Activated T-helper 2 cell treated with anti-CD3 and anti-CD28 coated beads, Interferon-gamma antibody, Interleukin-2, Interleukin-4, amounts not matched to agents 10 μg/mL and 5 μg/mL and 100 μg/mL, durations not matched to agents 14 hours and 24 hours and 36 hours (primary cell): Measurements from ENCODE around the gene HOXD13. TPM values are rescaled to one million over a fixed set of nuclear protein-coding genes. Genes with fewer than 3 reads are reported as not detected.

Experiments used
- DNase-seq: peaks from one replicate; pipeline ENCODE4 v3.0.0; 2021; ENCODE audit warnings: low spot score
- H3K27ac Mint-ChIP-seq: one replicate; pipeline ENCODE4 v1.8.0; 2021; ENCODE audit warnings: mixed read lengths
- H3K27me3 Mint-ChIP-seq: one replicate; pipeline ENCODE4 v1.8.0; 2021; ENCODE audit warnings: low read depth, mixed read lengths
- H3K36me3 Mint-ChIP-seq: one replicate; pipeline ENCODE4 v1.8.0; 2021; ENCODE audit warnings: low read depth, mixed read lengths
- H3K4me1 Mint-ChIP-seq: one replicate; pipeline ENCODE4 v1.8.0; 2021; ENCODE audit warnings: low read depth, mixed read lengths
- H3K4me3 Mint-ChIP-seq: one replicate; pipeline ENCODE4 v1.8.0; 2021; ENCODE audit warnings: low read depth, mild to moderate bottlenecking, moderate library complexity, mixed read lengths
- H3K9me3 Mint-ChIP-seq: one replicate; pipeline ENCODE4 v1.8.0; 2021; ENCODE audit warnings: mixed read lengths
- intact Hi-C: fragments of 100-400 bp; cut with micrococcal nuclease; formaldehyde crosslinking; loops from one replicate; pipeline ENCODE4 v1.15.1; 2023
- total RNA-seq: library from RNA; stranded (reverse); gene quantifications from 2 replicates; pipeline ENCODE4 v1.2.3, GENCODE V29; 2022

HOXD13 gene
- not detected in 2 replicates for total RNA-seq

DNA sequence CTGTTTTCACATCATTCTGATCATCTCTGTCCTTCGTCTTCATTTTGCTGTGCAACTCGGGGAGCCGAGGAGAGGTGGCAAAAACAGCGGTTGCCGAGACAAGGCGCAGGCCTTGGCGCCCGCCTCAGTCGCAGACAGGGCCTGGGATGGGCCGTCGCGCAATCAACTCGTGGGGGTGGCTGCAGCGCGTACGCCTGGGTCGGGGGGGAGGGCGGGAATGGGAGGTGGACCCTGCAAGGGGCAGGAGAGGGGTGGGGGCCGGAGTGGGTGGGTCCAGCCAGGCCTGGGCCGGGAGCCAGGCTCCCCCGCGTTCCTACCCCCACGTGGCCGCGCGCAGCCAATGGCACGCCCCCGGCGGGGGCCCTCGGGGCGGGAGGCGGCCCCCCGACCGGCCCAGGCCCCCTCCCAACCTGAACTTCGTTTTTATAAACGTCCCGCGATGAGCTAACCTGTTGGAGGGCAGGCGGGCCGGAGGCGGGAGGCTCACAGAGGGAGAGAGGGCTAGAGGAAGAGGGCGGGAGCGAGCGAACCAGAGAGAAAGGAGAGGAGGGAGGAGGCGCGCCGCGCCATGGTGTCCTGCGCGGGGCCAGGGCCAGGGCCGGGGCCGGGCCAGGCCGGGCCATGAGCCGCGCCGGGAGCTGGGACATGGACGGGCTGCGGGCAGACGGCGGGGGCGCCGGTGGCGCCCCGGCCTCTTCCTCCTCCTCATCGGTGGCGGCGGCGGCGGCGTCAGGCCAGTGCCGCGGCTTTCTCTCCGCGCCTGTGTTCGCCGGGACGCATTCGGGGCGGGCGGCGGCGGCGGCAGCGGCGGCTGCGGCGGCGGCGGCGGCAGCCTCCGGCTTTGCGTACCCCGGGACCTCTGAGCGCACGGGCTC is at the start of gene HOXD13:
HOXD13 (plus strand) TSS at position 452 of the 875 bp plus-strand sequence; CDS start at position 622, 170 bp downstream.
- no peaks in the 10 kb centered on the region for H3K9me3 Mint-ChIP-seq
- H3K4me3 Mint-ChIP-seq: no peak within 1 kb of the TSS
- intact Hi-C loops: no loop called here
- peaks cover 19% of the 10 kb centered on the region for H3K4me1 Mint-ChIP-seq
- no peak within 1 kb of the TSS for H3K27ac Mint-ChIP-seq
- no peak for DNase-seq
- peaks cover 89% of the 10 kb centered on the region for H3K27me3 Mint-ChIP-seq
- no peaks in the 10 kb centered on the region for H3K36me3 Mint-ChIP-seq

DNA sequence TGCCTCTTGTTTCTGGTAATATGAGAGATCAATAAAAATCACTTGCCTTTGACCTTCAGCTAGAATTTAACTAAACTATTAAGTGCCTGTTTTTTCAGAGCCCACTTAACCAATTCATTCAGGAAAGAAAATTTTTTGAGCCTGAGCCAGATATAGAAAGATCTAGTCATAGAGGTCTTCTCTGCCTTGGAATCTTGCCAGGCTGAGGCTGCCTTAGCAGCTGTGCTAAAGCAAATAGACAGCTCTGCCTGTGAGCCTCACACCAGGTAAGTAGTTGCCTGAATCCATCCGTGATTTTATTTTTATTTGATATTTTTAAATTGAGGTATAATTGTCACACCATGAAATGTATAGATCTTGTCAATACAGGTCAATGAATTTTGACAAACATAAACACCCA is 36.1 kb upstream of the HOXD13 start:
- H3K4me3 Mint-ChIP-seq: no peak overlapping the region
- H3K36me3 Mint-ChIP-seq: no peaks in the 10 kb centered on the region
- H3K4me1 Mint-ChIP-seq: no peaks in the 10 kb centered on the region
- H3K9me3 Mint-ChIP-seq: no peaks in the 10 kb centered on the region
- DNase-seq: no peak
- peaks cover 42% of the 10 kb centered on the region for H3K27me3 Mint-ChIP-seq
- intact Hi-C loops: no loop called here
- no peak overlapping the region for H3K27ac Mint-ChIP-seq

DNA sequence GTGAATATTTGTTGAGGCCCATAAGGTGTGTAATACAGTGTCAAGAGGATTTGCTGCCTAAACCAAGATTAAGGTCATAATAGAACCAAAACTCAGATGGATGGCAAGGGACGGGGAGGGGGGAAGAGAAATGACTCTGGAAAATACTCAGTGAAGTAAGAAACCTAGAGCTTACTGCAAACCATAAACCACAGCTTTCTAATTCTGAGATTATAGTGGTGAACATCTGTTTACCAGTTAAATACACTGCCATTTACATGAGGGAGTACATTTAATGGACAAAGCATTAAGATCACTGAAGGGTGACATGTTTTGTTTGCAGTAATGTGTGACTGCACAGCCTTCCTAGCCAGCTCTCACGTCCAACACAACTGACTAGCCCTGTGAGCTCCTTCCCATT is 28.6 kb upstream of the HOXD13 start:
- H3K27ac Mint-ChIP-seq: no peak overlapping the region

DNA sequence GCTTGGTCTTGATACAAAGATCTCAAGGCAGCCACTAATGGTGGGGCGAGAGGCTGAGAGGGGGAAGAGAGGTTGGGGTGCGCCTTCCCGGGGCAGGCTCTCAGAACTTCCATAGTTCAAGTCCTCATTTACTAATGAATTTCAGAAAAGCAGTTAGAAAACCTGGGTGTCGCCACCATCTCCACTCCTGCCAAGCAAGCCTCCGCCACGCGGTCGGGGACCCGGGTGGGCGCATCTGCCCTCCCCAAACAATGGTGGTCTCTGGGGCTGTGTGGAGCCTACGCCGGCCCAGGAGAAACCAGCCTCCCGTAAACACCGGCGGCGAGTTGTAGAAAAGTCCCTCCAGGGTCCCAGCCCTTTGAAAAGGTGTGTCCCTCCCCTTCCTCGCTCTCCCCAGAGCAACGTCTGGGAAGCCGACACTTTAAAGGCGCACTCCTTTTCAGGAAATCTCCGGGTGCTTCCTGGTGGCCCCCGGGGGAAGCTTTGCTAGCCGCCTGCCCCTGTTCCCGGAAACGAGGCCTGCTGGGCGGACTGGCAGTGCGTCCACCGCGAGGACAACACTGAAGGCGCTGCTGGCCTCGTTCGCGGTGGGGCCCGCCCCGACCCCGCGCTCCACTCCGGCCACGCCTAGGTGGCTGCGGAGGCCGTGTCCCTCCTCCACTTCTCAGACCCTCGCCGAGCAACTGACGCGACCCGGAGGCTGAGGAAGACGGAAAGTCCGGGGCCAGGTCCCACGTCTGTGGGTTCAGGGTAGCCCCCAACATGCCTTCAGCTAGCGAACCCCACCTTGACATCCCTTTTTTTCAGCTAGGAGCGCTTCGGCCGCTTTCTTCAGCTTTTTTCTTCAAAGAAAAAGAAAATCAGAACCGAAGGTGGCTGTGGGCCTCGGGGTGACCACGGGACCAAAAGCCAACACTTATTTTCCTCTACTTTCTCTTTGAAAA is 25.6 kb upstream of the HOXD13 start:
- DNase-seq: no peak
- peaks cover 86% of the 10 kb centered on the region for H3K27me3 Mint-ChIP-seq
- H3K27ac Mint-ChIP-seq: no peak overlapping the region
- H3K4me1 Mint-ChIP-seq: peaks cover 8% of the 10 kb centered on the region
- H3K4me3 Mint-ChIP-seq: no peak overlapping the region
- H3K36me3 Mint-ChIP-seq: no peaks in the 10 kb centered on the region
- intact Hi-C loops: no loop called here
- no peaks in the 10 kb centered on the region for H3K9me3 Mint-ChIP-seq

More for the DNA sequence above, 28.6 kb upstream of the HOXD13 start:
- H3K36me3 Mint-ChIP-seq: no peaks in the 10 kb centered on the region
- H3K27me3 Mint-ChIP-seq: peaks cover 76% of the 10 kb centered on the region
- no peak overlapping the region for H3K4me3 Mint-ChIP-seq
- DNase-seq: no peak
- H3K4me1 Mint-ChIP-seq: peaks cover 8% of the 10 kb centered on the region
- H3K9me3 Mint-ChIP-seq: no peaks in the 10 kb centered on the region
- intact Hi-C loops: no loop called here

DNA sequence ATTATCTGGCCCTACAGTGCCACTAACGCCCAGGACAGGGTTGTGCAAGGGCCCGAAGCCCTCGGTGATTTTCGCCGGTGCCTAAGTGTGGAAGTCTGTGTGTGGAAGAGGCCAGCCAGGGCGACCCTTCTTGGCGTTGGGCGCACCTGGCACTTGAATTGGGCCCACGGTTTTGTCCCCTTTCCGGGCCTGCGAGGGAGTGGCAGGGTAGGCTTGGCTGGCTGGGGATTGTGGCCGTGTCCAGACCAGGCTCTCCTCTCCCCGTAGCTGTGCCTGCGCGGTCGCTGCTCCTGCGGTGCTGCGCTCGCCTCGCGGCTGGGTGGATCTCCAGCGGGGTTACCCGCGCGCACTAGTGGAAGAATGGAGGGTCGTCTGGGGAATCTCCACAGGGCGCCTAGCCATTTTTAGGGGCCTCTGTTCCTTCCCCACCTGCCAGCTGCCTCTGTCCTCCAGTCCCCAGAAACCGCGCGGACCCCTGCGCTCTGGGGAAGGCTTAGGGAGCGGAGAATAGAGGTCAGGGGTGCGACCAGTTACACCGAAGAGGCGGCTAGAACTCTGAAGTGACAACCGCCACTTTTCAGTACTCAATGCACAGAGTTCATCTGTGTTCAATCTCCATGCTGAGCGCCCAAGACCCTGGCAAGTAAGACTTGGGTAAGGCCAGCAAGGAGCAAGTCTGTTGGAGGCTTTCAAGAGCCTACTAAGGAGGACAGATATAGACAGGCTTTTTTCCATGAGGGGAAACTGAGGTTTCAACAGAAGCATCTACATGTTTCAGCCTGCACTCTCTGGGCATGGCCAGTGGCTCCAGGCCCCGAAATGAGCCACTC is 24.7 kb upstream of the HOXD13 start:
- intact Hi-C loops: no loop called here
- H3K36me3 Mint-ChIP-seq: no peaks in the 10 kb centered on the region

DNA sequence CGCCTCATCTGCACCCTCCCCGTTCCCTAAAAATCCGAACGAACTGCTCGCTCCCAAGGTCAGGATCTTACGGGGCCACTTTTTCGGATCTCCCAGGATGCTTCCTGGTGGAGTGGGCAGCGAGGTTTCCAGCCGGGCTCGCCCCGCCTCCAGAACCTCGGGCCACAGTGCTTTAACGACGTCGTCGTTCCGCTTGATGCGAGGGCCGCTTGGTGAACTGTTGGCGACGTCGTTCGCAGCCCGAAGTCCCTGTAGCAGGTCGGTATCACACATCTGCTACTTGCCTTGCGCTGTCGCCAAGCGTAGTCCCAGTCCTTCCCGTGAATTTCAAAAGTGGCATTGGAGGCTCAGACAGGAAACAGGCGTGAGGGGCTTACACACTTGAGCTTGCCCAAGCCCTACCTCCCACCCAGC is 24.1 kb upstream of the HOXD13 start:
- intact Hi-C loops: no loop called here
- Mint-ChIP-seq H3K4me3 (no peak overlapping the region), H3K36me3 (no peaks in the 10 kb centered on the region), H3K27ac (no peak overlapping the region), H3K4me1 (peaks cover 8% of the 10 kb centered on the region), H3K9me3 (no peaks in the 10 kb centered on the region), H3K27me3 (peaks cover 91% of the 10 kb centered on the region)
- DNase-seq: no peak

More for the DNA sequence above, 24.7 kb upstream of the HOXD13 start:
- peaks cover 86% of the 10 kb centered on the region for H3K27me3 Mint-ChIP-seq
- H3K27ac Mint-ChIP-seq: no peak overlapping the region
- peaks cover 8% of the 10 kb centered on the region for H3K4me1 Mint-ChIP-seq
- H3K4me3 Mint-ChIP-seq: no peak overlapping the region
- no peaks in the 10 kb centered on the region for H3K9me3 Mint-ChIP-seq
- DNase-seq: no peak

DNA sequence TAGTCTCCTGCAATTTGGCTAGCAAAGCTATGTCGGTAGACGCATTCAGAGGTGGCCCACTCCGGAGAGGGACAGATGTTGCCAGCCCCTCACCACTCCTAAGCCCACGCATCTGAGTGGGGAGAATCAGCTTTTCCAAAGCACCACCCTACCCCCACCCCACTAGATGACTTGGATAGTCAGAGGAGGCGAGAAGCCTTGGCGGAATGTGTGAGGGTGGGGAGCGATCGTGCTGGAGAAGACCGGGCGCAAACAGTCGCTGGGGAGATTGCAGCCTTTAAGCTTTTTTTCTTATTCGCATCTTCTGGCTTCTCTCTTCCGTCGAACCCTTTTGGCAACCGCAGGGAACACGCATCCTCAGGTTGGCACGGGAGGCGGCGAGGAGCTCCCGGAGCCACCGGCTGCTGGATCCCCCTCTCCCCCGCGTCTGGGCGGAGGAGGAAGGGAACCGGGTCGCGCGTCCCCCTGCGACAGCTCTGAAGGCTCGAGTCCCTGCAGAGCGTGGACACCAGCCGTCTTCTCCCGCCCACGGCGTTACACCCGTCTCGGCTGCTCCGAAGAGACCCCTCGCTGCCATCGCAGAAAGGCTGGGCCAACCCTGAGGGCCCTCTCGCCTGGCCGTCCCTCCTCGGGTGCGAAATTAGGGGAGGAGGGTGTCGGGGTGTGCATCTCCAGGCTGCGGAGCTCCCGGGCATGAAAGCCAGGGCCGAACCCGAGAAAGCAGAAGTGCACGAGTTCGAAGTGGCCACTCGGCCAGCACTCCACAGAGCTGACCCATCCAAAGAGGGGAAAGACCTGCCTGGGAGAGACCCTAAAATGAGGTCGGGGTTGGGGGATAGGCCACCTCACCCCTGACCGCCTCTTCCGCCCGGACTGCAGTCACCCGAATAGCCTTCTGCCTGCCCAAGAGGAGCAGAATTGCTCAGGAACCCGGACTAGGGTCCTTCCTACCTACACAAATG is 20.9 kb upstream of the HOXD13 start:
- Mint-ChIP-seq H3K27me3 (peaks cover 91% of the 10 kb centered on the region), H3K4me3 (no peak overlapping the region), H3K4me1 (peaks cover 3% of the 10 kb centered on the region), H3K36me3 (no peaks in the 10 kb centered on the region), H3K9me3 (no peaks in the 10 kb centered on the region), H3K27ac (no peak overlapping the region)
- DNase-seq: no peak
- intact Hi-C loops: no loop called here

DNA sequence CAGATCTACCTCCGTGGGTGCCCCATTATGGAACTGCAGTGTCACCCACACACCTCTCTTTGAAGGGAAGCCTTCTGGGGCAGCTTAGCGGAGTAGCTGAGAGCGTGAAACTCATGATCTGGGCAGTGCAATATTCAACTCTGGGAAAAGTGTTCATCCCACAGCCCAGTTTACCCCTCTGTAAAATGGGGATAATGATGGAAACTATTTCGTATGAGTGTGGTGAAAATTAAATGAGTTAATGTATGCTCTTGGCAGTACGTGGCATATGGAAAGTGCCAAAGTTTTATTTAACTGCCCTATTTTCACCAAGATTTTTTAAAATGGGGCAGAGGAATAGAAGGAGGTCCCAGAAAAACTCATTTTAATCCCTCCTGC is 20.2 kb upstream of the HOXD13 start:
- Mint-ChIP-seq H3K27me3 (peaks cover 90% of the 10 kb centered on the region), H3K36me3 (no peaks in the 10 kb centered on the region), H3K4me3 (no peak overlapping the region), H3K4me1 (peaks cover 3% of the 10 kb centered on the region), H3K27ac (no peak overlapping the region), H3K9me3 (no peaks in the 10 kb centered on the region)
- intact Hi-C loops: no loop called here
- DNase-seq: no peak

DNA sequence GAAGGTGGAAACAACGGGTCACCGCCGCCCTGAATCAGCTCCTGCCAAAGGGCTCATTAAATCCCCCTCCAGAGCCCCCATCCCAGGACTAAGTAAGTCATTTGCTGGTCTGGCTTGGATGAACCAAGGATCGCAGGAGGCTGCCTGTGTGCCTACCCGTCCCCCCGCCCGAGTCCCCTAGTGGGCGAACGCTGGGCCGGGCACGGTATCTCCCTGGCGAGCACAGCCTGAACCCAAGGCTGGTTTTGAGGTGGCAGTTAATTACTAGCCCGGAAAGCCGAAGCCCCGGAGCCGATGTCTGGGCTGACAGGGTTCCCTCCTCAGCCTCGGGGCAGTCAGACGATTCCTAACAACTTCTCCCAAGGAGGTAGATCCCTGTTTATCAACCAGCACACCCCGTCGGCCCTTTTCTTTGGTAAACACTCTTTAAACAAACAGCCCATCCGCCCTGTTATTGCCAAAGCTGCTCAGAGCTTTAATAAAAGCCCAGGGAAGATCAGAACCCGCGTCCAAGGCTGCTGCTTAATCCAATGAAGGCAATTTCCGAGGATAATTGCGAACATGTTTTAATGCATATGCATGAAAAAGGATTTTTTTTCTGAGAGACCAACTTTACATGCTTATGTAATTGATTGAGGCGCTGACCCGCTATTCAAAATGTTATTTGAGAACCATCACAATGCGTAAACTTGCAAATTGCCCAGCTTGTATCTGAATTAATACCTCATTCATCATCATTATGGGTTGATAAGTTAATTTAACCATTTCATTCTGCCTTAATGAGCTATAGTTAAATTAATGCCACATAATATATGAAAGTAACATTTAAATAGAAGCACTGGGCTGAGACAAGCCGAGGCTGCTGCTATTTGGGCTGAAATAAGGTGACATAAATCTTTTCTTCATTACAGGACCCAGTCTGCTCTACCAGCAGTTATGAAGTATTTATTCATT is 19.3 kb upstream of the HOXD13 start:
- no peak overlapping the region for H3K4me3 Mint-ChIP-seq
- intact Hi-C loops: no loop called here
- no peak overlapping the region for H3K27ac Mint-ChIP-seq
- H3K9me3 Mint-ChIP-seq: no peaks in the 10 kb centered on the region
- H3K4me1 Mint-ChIP-seq: peaks cover 3% of the 10 kb centered on the region
- H3K36me3 Mint-ChIP-seq: no peaks in the 10 kb centered on the region
- DNase-seq: no peak
- peaks cover 83% of the 10 kb centered on the region for H3K27me3 Mint-ChIP-seq

DNA sequence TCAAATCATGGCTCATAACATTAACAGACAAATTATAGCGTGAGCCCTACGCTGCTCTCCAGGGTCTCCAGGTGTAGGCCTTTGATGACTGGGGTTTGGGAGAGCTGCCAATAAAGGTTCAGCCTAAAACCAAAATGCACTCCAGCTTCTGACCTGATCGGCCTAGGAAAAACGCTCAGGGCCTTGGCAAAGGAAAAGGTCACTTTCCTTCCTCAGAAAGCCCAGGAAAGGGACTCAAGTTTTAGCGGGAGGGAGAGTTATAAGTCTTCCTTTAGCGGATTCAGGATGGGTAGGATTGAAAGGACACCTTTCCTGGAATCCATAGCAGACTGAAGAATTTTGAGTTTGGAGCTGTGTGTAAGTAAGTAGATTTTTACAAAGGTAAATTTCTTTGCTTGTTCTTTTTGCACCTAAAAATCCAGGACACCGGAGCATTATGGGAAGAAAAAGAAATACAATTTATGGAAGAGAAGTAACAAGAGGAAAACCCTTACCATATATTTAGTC is 17.5 kb upstream of the HOXD13 start:
- Mint-ChIP-seq H3K36me3 (peaks cover 4% of the 10 kb centered on the region), H3K4me3 (no peak overlapping the region), H3K27ac (no peak overlapping the region), H3K27me3 (peaks cover 81% of the 10 kb centered on the region), H3K9me3 (peaks cover 3% of the 10 kb centered on the region), H3K4me1 (peaks cover 5% of the 10 kb centered on the region)
- no peak for DNase-seq
- intact Hi-C loops: loop anchor here (5.0 kb wide), 1 partner anchor 1738 kb away; no protein-coding TSS in a partner anchor
